Raji (cell line): Measurements from ENCODE around the gene SLA2.

Experiments
- POLR2A ChIP-seq: IDR thresholded peaks from 2 replicates; pipeline ENCODE4 v1.6.1; 2011; ENCODE audit warnings: low read depth, low read length, control low read depth; ENCODE audit not compliant: insufficient read depth

Gene SLA2

DNA sequence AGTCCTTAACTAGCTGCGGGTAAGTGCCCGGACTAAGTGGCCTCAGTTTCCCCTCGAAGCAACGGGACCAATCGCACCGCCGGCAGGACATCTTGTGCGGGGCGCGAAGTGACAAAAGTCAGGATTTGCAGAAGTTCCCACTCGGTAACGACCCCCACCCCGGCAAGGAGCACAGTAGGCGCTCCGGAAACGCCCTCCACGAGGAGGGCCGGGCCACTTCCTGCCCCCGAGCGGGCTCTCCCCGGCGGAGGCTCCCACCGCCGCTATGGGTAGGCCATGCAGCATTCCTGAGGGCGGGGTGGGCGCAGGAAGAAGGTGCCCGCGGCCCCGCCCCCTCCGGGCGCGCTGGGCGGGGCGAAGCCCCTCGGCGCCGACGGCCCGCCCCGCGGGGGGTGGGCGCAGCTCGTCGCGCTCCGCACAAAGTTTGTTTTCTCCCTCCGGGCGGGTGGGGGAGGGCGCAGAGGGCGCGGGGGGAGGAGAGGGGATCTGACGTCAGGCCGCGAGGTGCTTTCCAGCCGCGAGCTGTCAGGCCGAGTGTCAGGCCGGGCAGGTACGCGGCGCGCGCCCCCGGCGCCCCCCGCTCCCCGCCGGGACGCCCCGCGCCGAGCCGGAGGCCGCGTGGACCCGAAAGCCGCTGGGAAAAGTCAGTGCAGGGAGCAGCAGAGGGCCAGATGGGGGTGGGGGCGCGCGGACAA is 72.7 kb downstream of the SLA2 start, which contains the start of gene TGIF2:
Gene TGIF2, plus strand, starts transcription at position 495 of the 695 bp plus-strand sequence. CDS start 5,178 bp downstream, outside the sequence.
- peak; percentile 70 for TF ChIP-seq POLR2A

GRCh38 chr20:36572701-36573102 is 73.3 kb downstream of the SLA2 start:
- TF ChIP-seq POLR2A: no peak

GRCh38 chr20:36571564-36572504 is 74.2 kb downstream of the SLA2 start:
- TF ChIP-seq POLR2A: no peak

DNA sequence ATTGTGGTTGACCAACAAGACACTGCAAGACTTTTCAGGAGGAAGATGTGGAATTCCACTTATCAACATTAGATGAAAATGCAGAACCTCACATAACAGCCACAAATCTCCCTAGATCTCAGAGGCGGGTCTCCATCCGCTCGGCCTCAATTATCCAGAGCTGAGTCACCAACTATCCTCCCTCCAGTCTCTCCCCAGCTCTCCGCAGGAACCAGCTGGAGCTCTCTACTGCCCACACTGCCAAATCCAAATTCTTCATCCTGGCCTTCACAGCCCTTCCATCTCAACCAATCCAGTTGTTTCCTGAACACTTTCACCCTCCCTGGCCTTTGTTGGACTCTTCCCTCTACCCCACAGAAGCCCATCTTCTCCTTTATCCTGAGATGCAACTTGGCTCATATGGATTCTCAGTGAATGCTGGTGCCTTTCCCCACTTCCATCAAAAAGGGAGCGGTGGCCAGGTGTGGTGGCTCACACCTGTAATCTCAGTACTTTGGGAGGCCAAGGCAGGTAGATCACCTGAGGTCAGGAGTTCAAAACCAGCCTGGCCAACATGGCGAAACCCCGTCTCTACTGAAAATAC is 76.1 kb downstream of the SLA2 start:
- no peak for TF ChIP-seq POLR2A

GRCh38 chr20:36565520-36565919 is 80.5 kb downstream of the SLA2 start:
- TF ChIP-seq POLR2A: no peak

DNA sequence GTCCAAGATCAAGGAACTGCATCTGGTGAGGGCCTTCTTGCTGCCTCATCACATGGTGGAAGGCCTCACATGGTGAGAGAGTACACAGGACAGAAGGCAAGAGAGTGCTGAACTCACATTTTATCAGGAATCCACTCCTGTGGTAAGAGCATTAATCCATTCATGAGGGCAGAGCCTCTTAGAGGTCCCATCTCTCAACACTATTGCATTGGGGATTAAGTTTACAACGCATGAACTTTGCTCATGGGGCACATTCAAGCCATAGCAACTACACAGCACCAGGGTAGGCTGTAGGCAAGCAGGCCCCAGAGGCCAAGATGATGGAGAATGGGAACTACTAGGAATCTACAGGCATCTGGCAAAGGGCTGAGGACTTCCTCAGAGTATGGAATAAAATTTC is 82.6 kb downstream of the SLA2 start:
- no peak for TF ChIP-seq POLR2A

GRCh38 chr20:36562724-36563123 is 83.3 kb downstream of the SLA2 start:
- TF ChIP-seq POLR2A: no peak
